SU-DHL-6 (cell line): ENCODE measurements around the gene TBC1D21.

Experiments
- H2AFZ ChIP-seq: fragments of 200-600 bp; sonication (generic); 2 replicates; pipeline ENCODE4 v1.6.1; 2014; ENCODE audit warnings: low read depth, mild to moderate bottlenecking, moderate library complexity, mixed read lengths, antibody characterized with exemption, low read length; ENCODE audit not compliant: severe bottlenecking
- H3F3A ChIP-seq: fragments of 200-600 bp; shearing (Covaris generic); 2 replicates; pipeline ENCODE4 v1.6.0; 2016; ENCODE audit warnings: antibody characterized with exemption, mild to moderate bottlenecking; ENCODE audit not compliant: insufficient read depth
- H3K27ac ChIP-seq: fragments of 200-600 bp; sonication (generic); 2 replicates; pipeline ENCODE4 v1.5.1; 2016; ENCODE audit warnings: low read depth, mild to moderate bottlenecking, low read length, moderate library complexity, mixed read lengths
- H3K27me3 ChIP-seq: fragments of 200-600 bp; sonication (generic), shearing (Covaris generic); 2 replicates; pipeline ENCODE4 v1.6.0; 2014; ENCODE audit warnings: mild to moderate bottlenecking, low read length
- H3K36me3 ChIP-seq: fragments of 200-600 bp; sonication (generic); 2 replicates; pipeline ENCODE4 v1.6.1; 2014; ENCODE audit warnings: mild to moderate bottlenecking, low read length, mixed read lengths
- H3K4me2 ChIP-seq: fragments of 300-600, 200-600 bp; shearing (Covaris generic), sonication (generic); 2 replicates; pipeline ENCODE4 v1.6.0; 2014; ENCODE audit warnings: low read length, low read depth, mild to moderate bottlenecking; ENCODE audit not compliant: poor library complexity, severe bottlenecking
- H3K4me3 ChIP-seq: fragments of 200-600 bp; sonication (generic); 2 replicates; pipeline ENCODE4 v1.5.1; 2014; ENCODE audit warnings: antibody characterized with exemption, low read length, mild to moderate bottlenecking, mixed read lengths; ENCODE audit not compliant: insufficient read depth, poor library complexity, severe bottlenecking
- H3K79me2 ChIP-seq: fragments of 200-600 bp; sonication (generic); 2 replicates; pipeline ENCODE4 v1.6.1; 2014; ENCODE audit warnings: mild to moderate bottlenecking, low read length, moderate library complexity; ENCODE audit not compliant: insufficient read depth
- H3K9ac ChIP-seq: fragments of 200-600 bp; sonication (generic); 2 replicates; pipeline ENCODE4 v1.7.0; 2014; ENCODE audit warnings: mild to moderate bottlenecking, low read length
- H3K9me2 ChIP-seq: fragments of 200-600 bp; sonication (generic); replicated peaks from 2 replicates; pipeline ENCODE4 v1.6.1; 2014; ENCODE audit warnings: low read length; ENCODE audit not compliant: insufficient read depth
- H3K9me3 ChIP-seq: fragments of 200-600 bp; sonication (generic); 2 replicates; pipeline ENCODE4 v1.6.1; 2014; ENCODE audit warnings: low read length, mixed read lengths; ENCODE audit not compliant: insufficient read depth
- H4K20me1 ChIP-seq: fragments of 200-600 bp; sonication (generic); 2 replicates; pipeline ENCODE4 v1.6.1; 2014; ENCODE audit warnings: low read depth, mild to moderate bottlenecking, antibody characterized with exemption, low read length, moderate library complexity, mixed read lengths
- CTCF ChIP-seq: fragments of 200-600 bp; sonication (generic); IDR thresholded peaks from one replicate; pipeline ENCODE4 v1.5.1; 2017; ENCODE audit warnings: antibody characterized with exemption, mild to moderate bottlenecking, low read length, moderate library complexity; ENCODE audit not compliant: insufficient read depth, poor library complexity, severe bottlenecking
- EZH2phosphoT487 ChIP-seq: fragments of 200-600 bp; sonication (generic), shearing (Covaris generic); conservative IDR thresholded peaks from 2 replicates; pipeline ENCODE4 v1.6.1; 2018; ENCODE audit warnings: mild to moderate bottlenecking, antibody characterized with exemption, low read length, moderate library complexity, mixed read lengths

TBC1D21 gene

GRCh38 chr15:73915082-73915481 is 41.7 kb downstream of the TBC1D21 start:
- no peak overlapping the region for H3K4me2 ChIP-seq
- no peaks in the 10 kb centered on the region for H3K79me2 ChIP-seq
- no peak overlapping the region for H3K27ac ChIP-seq

GRCh38 chr15:73918784-73919183 is 45.4 kb downstream of the TBC1D21 start:
- Histone ChIP-seq H3K36me3 (no peaks in the 10 kb centered on the region), H3K4me3 (no peak overlapping the region), H3K27ac (no peak overlapping the region), H3F3A (no peaks in the 10 kb centered on the region), H3K27me3 (no peaks in the 10 kb centered on the region), H3K9me3 (no peaks in the 10 kb centered on the region), H3K4me2 (no peak overlapping the region), H4K20me1 (no peaks in the 10 kb centered on the region), H2AFZ (no peak overlapping the region), H3K79me2 (no peaks in the 10 kb centered on the region), H3K9me2 (no peaks in the 10 kb centered on the region), H3K9ac (no peak overlapping the region)
- no peak for TF ChIP-seq CTCF
- TF ChIP-seq EZH2phosphoT487: no peak

More at GRCh38 chr15:73915082-73915481, 41.7 kb downstream of the TBC1D21 start:
- no peak overlapping the region for H3K9ac ChIP-seq
- H3K27me3 ChIP-seq: no peaks in the 10 kb centered on the region
- no peaks in the 10 kb centered on the region for H3K9me2 ChIP-seq
- H3K36me3 ChIP-seq: no peaks in the 10 kb centered on the region
- no peaks in the 10 kb centered on the region for H4K20me1 ChIP-seq
- H3K9me3 ChIP-seq: no peaks in the 10 kb centered on the region
- TF ChIP-seq CTCF (no peak), EZH2phosphoT487 (no peak)
- H2AFZ ChIP-seq: no peak overlapping the region
- no peaks in the 10 kb centered on the region for H3F3A ChIP-seq
- H3K4me3 ChIP-seq: no peak overlapping the region

GRCh38 chr15:73919706-73920105 is 46.3 kb downstream of the TBC1D21 start:
- H3K27me3 ChIP-seq: no peaks in the 10 kb centered on the region
- no peak overlapping the region for H3K4me2 ChIP-seq
- H2AFZ ChIP-seq: no peak overlapping the region
- H3F3A ChIP-seq: no peaks in the 10 kb centered on the region
- no peaks in the 10 kb centered on the region for H3K9me2 ChIP-seq
- no peaks in the 10 kb centered on the region for H4K20me1 ChIP-seq
- H3K9me3 ChIP-seq: no peaks in the 10 kb centered on the region
- H3K4me3 ChIP-seq: no peak overlapping the region
- no peak overlapping the region for H3K27ac ChIP-seq
- TF ChIP-seq EZH2phosphoT487 (no peak), CTCF (no peak)
- H3K79me2 ChIP-seq: no peaks in the 10 kb centered on the region
- no peaks in the 10 kb centered on the region for H3K36me3 ChIP-seq
- H3K9ac ChIP-seq: no peak overlapping the region
